Activated T-cell treated with anti-CD3 and anti-CD28 coated beads, Interleukin-2, amount 50 U/mL, for 72 hours (primary cell): Measurements from ENCODE around the gene NFIX. TPM values are rescaled to one million over a fixed set of nuclear protein-coding genes. Genes with fewer than 3 reads are reported as not detected.

Experiments
- ATAC-seq, 2 donors: fragments of 150-1000 bp; cut with Tn5 transposase; replicated peaks in 1 of 2; 2 replicates each; pipeline ENCODE4 v1.10.0; 2021; ENCODE audit warnings: moderate library complexity in 2 of 2, mild to moderate bottlenecking in 1 of 2
- DNase-seq, 2 donors: peaks; one replicate each; pipeline ENCODE4 v3.0.0; 2021 to 2022; ENCODE audit warnings: mixed read lengths in 1 of 2
- H3K27ac Mint-ChIP-seq: one replicate; pipeline ENCODE4 v1.8.0; 2022; ENCODE audit warnings: mild to moderate bottlenecking, moderate library complexity, mixed read lengths
- H3K27me3 Mint-ChIP-seq: one replicate; pipeline ENCODE4 v1.8.0; 2022; ENCODE audit warnings: low read depth, mixed read lengths
- H3K36me3 Mint-ChIP-seq, 2 donors: one replicate each; pipeline ENCODE4 v1.8.0; 2022; ENCODE audit warnings: mixed read lengths in 2 of 2, mild to moderate bottlenecking in 1 of 2; ENCODE audit not compliant: insufficient read depth in 2 of 2
- H3K4me1 Mint-ChIP-seq: one replicate; pipeline ENCODE4 v1.8.0; 2022; ENCODE audit warnings: low read depth, mixed read lengths
- H3K4me3 Mint-ChIP-seq, 2 donors: one replicate each; pipeline ENCODE4 v1.8.0; 2022; ENCODE audit warnings: mild to moderate bottlenecking in 2 of 2, mixed read lengths in 2 of 2, moderate library complexity in 2 of 2
- H3K9me3 Mint-ChIP-seq, 2 donors: one replicate each; pipeline ENCODE4 v1.8.0; 2022; ENCODE audit warnings: mixed read lengths in 2 of 2
- total RNA-seq, 2 donors: library from RNA; stranded (reverse); gene quantifications; one replicate each; pipeline ENCODE4 v1.2.3, GENCODE V29; 2022

Gene NFIX
- total RNA-seq, 2 donors from 2014 or later: 2.2 to 2.8 TPM

GRCh38 chr19:13036366-13036976 is 41.2 kb downstream of the NFIX start:
- Mint-ChIP-seq H3K4me3 (no peak overlapping the region), H3K27me3 (no peaks in the 10 kb centered on the region), H3K36me3 (no peaks in the 10 kb centered on the region), H3K9me3 (no peaks in the 10 kb centered on the region), H3K27ac (no peak overlapping the region), H3K4me1 (peaks cover 27% of the 10 kb centered on the region)
- ATAC-seq (no peak), DNase-seq (no peak)

DNA sequence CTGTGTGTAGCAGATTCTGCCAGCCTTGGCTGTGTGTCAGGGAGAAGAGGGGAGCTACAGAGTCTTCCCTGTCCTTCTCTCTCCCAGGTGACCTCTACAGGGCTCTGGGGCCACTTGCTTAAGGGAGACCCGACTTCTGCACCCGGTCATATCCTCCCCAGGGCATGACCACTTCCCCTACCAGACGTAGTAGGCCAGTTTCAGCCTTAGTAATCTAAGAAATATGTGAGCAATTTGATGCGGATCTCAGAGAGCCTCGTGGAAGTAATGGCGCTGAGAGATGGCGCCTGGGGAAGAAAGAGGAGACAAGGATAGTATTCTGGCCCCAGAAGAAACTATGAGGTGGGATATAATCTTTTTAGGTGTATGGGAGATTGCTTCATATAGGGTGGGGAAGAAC is 41.9 kb downstream of the NFIX start:
- H3K27me3 Mint-ChIP-seq: no peaks in the 10 kb centered on the region
- H3K4me3 Mint-ChIP-seq: peak overlapping the region; percentile 28 to 54
- no peaks in the 10 kb centered on the region for H3K36me3 Mint-ChIP-seq
- peaks cover 25% of the 10 kb centered on the region for H3K4me1 Mint-ChIP-seq
- no peaks in the 10 kb centered on the region for H3K9me3 Mint-ChIP-seq
- peak; percentile 25 to 36 for DNase-seq
- ATAC-seq: peak; percentile 52 to 66
- H3K27ac Mint-ChIP-seq: no peak overlapping the region

DNA sequence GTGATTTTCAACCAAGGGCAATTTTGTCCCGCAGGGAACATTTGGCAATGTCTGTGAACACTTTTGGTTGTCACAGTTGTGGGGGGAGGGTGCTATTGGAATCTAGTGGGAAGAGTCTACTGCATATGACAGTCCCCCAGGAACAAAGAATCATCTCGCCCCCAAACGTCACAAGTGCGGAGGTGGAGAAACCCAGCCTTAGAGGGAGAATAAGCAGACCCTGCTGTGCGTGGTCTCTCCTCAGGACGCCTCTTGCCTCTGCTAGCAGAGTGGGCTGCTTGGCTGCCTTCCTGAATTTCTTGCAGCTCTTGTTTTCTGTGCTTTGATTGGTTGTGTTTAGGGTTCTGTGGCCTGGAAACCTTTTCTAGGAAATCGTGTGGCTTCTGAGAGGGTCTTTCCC is 42.5 kb downstream of the NFIX start:
- Mint-ChIP-seq H3K36me3 (no peaks in the 10 kb centered on the region), H3K4me3 (no peak overlapping the region), H3K4me1 (peaks cover 21% of the 10 kb centered on the region), H3K27me3 (no peaks in the 10 kb centered on the region), H3K27ac (no peak overlapping the region), H3K9me3 (no peaks in the 10 kb centered on the region)
- DNase-seq (no peak), ATAC-seq (no peak)

- Mint-ChIP-seq H3K9me3 (no peaks in the 10 kb centered on the region), H3K27ac (no peak overlapping the region), H3K4me3 (no peak overlapping the region), H3K27me3 (no peaks in the 10 kb centered on the region), H3K4me1 (peaks cover 18% of the 10 kb centered on the region), H3K36me3 (no peaks in the 10 kb centered on the region)
- DNase-seq: no peak
- no peak for ATAC-seq
Measured at GRCh38 chr19:13038306-13039210, 43.3 kb downstream of the NFIX start.

DNA sequence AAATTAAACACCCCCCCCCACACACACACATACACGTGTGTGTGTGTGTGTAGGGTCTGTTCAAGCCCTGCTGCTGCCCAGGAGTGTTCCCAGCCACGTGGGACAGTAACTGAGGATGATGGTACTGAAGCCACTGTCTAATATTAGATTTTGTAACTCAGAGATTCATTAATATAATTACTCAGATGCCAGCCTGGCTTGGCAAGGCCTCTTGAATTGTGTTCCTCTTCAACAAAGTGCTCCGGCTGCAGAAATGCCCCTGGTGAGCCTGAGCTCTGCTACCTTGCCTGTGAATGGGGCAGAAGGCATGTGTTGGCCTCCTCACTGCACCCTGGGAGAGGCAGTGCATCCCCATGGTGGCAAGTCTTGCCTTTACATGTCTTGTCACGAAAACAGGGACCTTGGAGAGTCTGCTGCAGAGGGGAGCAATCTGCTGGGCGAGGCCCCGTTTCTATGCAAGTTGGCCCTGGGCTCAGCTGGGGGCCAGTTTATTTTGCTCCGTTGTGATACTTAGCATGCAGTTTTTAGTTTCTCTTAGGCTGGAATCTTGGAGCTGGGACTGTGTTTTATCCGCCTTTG is 44.0 kb downstream of the NFIX start:
- Mint-ChIP-seq H3K9me3 (no peaks in the 10 kb centered on the region), H3K27ac (no peak overlapping the region), H3K36me3 (no peaks in the 10 kb centered on the region), H3K27me3 (no peaks in the 10 kb centered on the region), H3K4me3 (no peak overlapping the region), H3K4me1 (peaks cover 16% of the 10 kb centered on the region)
- DNase-seq: no peak
- no peak for ATAC-seq

DNA sequence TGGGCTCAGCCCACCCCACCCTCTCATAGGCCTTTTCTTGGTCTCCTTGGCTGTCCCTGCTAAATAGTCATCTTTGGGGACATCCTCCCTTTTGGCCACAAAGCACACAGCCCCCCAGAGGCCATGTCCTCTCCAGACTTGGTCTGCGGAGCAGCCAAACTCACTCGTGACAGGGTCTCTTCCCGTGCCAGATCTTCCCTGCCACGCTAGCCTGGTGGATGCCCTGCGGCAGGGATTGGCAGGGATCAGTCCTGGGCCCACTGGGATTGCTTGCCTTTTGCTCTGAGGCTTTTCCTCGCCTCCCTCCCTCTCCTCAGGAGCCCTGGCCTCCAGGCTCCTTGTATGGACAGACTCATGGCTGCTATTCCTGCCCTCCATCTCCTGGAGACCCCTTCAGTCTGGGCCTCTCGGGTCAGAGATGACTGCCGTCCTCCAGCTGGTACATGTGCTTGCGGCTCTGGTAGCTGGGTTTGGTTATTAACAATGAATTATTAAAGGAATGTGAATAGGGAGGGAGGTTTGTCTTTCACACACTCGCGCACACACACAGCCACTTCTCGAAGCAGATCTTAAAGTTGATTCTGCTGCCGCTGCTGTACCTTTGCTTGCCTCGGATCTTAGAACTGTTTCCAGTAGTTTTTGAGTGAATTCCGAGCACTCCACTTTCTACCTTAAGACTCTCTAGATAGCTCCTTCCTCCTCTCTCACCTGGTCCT is 45.1 kb downstream of the NFIX start:
- Mint-ChIP-seq H3K4me1 (peaks cover 24% of the 10 kb centered on the region), H3K9me3 (no peaks in the 10 kb centered on the region), H3K27ac (no peak overlapping the region), H3K4me3 (no peak overlapping the region), H3K36me3 (no peaks in the 10 kb centered on the region), H3K27me3 (no peaks in the 10 kb centered on the region)
- ATAC-seq (no peak), DNase-seq (no peak)

GRCh38 chr19:13040948-13041292 is 45.6 kb downstream of the NFIX start:
- Mint-ChIP-seq H3K27ac (no peak overlapping the region), H3K4me3 (no peak overlapping the region), H3K27me3 (no peaks in the 10 kb centered on the region), H3K4me1 (peaks cover 24% of the 10 kb centered on the region), H3K36me3 (no peaks in the 10 kb centered on the region), H3K9me3 (no peaks in the 10 kb centered on the region)
- ATAC-seq (no peak), DNase-seq (no peak)

- Mint-ChIP-seq H3K4me3 (no peak overlapping the region), H3K36me3 (no peaks in the 10 kb centered on the region), H3K4me1 (peaks cover 14% of the 10 kb centered on the region), H3K9me3 (no peaks in the 10 kb centered on the region), H3K27me3 (no peaks in the 10 kb centered on the region), H3K27ac (no peak overlapping the region)
- no peak for DNase-seq
- ATAC-seq: no peak
Measured at GRCh38 chr19:13042443-13043130, 47.3 kb downstream of the NFIX start.

GRCh38 chr19:13043285-13043684 is 48.0 kb downstream of the NFIX start:
- ATAC-seq: no peak
- H3K27ac Mint-ChIP-seq: no peak overlapping the region

DNA sequence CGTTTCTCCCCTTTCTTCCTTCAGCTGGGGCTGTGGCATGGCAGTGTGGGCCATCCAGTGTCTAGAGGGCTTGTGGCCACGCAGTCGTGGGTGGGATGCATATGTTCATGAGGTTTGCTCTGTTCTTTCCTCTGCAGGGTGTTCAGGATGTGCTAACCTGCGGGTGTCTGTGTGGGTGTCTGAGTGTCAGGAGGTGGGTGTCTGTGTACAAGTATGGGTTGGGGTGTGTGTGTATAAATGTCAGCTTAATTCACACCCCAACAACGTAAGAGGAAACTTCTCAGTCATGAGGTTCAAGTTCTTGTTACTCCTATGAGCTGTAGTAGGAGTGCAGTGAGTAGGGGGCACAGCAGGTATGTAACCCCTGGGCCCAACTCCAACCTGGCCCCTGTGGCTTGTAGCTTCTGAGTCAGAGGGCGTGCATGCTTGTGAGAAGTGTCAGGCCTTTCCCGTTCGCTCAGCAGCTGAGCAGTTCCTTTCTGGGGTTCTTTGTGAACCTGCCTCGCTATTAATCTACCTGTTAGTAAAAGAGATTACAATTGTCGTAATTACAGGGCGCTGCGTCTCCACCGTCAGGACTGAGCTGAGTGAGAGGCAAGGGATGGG is 49.1 kb downstream of the NFIX start:
- Mint-ChIP-seq H3K27ac (peak overlapping the region; percentile 20), H3K9me3 (no peaks in the 10 kb centered on the region), H3K36me3 (no peaks in the 10 kb centered on the region), H3K4me3 (peak overlapping the region; percentile 1 to 3), H3K27me3 (no peaks in the 10 kb centered on the region), H3K4me1 (peaks cover 12% of the 10 kb centered on the region)
- peak; percentile 84 to 88 for ATAC-seq
- DNase-seq: peak; percentile 24 to 29

More at GRCh38 chr19:13043285-13043684, 48.0 kb downstream of the NFIX start:
- H3K4me1 Mint-ChIP-seq: peaks cover 12% of the 10 kb centered on the region
- H3K27me3 Mint-ChIP-seq: no peaks in the 10 kb centered on the region
- no peak overlapping the region for H3K4me3 Mint-ChIP-seq
- no peak for DNase-seq
- no peaks in the 10 kb centered on the region for H3K36me3 Mint-ChIP-seq
- H3K9me3 Mint-ChIP-seq: no peaks in the 10 kb centered on the region

DNA sequence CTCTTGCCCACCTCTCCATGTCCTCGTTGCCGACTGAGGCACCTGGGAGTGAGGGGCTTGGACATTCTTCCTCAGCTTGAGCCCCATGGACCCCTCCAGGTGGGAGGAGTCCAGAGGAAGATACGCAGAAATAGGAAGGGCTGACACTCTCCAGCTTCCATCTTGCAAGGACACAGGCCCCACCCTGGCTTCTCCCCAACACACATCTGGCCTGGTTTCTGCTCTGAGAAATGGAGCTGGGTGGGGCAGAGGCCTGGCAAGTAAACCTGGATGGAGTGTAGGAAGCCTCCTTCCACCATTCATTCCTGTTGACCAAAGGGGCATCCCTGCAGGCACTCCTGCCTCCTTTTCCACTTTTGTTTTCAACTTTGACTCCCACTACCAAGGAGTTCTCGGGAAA is 50.5 kb downstream of the NFIX start:
- Mint-ChIP-seq H3K4me1 (peaks cover 12% of the 10 kb centered on the region), H3K36me3 (no peaks in the 10 kb centered on the region), H3K27ac (no peak overlapping the region), H3K9me3 (no peaks in the 10 kb centered on the region), H3K4me3 (no peak overlapping the region), H3K27me3 (no peaks in the 10 kb centered on the region)
- DNase-seq (no peak), ATAC-seq (no peak)

- H3K27ac Mint-ChIP-seq: no peak overlapping the region
- H3K27me3 Mint-ChIP-seq: peaks cover 7% of the 10 kb centered on the region
- ATAC-seq: no peak
Measured at GRCh38 chr19:13047374-13047773, 52.1 kb downstream of the NFIX start.

More at GRCh38 chr19:13047374-13047773, 52.1 kb downstream of the NFIX start:
- Mint-ChIP-seq H3K9me3 (no peaks in the 10 kb centered on the region), H3K4me3 (no peak overlapping the region), H3K4me1 (peaks cover 25% of the 10 kb centered on the region), H3K36me3 (no peaks in the 10 kb centered on the region)
- DNase-seq: no peak
